ENCODE results near the gene CHMP1A.

CHMP1A gene

DNA sequence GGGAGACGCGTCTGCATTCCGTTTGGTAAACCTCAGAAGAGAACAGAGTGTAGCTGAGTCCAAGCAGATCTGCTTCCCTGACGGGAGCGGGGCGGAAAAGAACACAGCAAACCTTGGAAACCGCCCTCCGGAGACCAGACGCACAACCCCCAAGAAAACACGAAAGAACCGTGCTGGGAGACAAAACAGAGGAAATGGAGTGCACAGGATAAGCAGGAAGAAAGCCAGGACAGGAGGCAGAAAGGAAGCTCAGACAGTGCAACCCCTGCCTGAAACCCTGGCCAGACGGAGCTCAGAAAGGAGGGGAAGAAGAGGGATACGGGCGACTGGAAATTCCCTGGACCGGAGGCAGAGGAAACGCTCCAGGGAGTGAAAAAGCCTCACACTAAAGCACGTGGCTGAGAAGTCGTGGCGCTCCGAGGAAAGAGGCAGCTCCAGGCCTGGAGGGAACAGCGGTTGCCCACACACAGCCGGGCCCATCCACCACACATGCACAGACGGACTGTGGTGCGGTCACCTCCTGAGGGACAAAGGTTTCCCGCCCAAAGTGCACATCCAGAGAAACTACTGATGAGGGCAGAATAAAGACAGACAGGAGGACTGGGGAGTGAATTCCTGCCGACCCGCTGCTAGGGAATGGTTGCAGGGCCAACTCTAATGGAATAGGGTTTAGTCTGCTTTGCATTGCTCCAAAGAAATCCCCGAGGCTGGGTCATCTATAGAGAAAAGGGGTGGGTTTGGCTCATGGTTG lies 33.8 kb downstream of the CHMP1A start:
- no peak for FAIRE-seq

DNA sequence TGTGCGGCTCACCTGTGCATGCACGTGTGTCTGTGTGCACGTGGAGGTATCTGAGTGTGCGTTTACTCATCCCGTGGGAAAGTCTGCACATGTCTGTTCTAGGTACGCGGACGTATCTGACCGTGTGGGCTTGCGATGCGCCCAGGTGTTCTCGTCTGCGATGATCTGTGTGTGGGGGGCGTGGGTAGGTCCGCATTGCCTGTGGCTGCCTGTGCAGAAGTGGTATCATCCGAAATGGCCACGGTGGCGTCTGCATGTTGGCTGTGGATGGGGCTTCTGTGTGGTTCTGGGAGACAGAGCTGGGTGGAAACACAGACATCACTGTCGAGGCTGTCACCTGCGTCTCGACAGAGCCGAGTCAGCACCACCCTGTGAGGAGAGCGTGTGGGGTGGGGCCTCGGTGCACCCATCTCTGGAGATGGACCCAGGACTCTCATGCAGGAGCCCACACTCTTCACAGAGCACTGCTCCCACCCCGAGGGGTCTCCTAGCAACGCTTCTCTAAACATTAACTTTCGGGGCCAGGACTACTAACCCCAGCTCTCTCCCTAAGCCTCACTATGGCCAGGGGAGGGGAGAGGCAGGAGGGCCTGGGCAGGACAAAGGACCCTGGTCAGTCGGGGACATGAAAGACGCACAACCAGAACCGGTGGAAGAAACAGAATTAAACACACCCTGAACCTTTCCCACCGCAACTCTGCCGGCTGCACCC lies 35.7 kb downstream of the CHMP1A start:
- no peak for FAIRE-seq

DNA sequence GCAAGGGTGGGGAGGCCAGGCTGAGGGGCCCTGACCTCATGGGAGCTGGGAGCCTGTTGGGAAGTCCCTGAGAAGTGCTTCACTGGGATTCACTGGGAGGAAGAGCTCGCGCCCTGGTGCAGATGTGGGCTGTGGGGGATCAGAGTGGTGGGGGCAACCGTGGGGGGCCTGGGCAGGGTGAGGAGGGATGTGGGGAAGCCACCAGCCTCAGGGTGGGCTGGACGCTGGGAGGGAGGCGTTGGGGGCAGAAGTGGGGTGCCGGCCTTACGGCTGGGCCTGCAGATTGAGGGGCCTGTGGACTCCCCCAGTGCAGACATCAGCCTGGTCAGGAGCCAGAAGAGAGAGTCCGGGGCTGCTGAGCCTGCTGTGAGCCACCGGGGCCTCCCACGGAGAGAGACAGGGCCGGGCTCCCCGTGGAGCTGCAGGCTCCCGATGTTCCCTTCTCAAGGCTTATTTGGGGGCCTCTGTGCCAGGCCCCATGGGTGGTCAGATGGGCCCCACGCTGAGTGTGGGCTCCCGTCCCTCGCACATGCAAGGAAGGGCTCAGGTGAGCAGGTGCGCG lies 36.3 kb downstream of the CHMP1A start:
- FAIRE-seq = no peak

DNA sequence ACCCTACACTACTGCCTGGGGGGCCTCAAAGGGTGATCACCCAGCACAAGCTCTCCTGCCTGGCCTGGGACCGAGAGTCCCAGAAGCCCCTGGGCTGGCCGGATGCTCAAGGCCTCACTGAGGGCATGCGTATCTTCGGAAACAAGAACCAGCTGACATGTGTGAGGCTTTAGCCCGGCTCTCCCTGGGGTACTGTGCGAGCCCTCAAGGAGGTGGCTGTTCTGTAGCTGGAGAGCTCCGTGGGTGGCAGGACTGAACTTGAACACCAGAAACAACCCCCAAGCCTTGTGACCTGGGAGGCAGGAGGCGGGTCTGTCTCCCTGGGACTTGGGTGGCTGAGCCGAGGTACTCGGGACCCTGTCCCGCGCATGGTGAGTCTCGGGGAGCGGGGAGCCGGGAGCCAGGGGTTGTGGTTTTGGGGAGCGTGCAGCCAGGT lies 37.1 kb downstream of the CHMP1A start:
- no peak for FAIRE-seq

DNA sequence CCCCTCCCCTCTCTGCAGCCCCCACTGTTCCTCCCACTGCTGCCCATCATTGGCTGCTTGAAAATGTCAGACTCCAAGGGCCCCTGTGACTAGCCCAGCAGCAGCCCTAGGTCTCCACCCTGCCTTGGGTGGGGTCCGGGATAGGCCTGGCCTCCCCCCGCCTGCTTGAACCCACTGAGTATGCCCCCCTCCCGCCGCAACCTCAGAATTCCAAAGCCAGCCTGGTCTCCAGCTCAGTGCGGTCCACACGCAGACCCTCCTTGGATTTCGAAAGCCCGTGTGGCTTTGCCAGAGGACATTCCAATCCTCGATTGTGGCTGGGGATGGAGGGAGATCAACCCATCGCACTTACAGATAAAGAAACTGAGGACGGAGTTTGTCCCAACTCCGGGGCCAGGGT lies 37.7 kb downstream of the CHMP1A start:
- no peak for FAIRE-seq

DNA sequence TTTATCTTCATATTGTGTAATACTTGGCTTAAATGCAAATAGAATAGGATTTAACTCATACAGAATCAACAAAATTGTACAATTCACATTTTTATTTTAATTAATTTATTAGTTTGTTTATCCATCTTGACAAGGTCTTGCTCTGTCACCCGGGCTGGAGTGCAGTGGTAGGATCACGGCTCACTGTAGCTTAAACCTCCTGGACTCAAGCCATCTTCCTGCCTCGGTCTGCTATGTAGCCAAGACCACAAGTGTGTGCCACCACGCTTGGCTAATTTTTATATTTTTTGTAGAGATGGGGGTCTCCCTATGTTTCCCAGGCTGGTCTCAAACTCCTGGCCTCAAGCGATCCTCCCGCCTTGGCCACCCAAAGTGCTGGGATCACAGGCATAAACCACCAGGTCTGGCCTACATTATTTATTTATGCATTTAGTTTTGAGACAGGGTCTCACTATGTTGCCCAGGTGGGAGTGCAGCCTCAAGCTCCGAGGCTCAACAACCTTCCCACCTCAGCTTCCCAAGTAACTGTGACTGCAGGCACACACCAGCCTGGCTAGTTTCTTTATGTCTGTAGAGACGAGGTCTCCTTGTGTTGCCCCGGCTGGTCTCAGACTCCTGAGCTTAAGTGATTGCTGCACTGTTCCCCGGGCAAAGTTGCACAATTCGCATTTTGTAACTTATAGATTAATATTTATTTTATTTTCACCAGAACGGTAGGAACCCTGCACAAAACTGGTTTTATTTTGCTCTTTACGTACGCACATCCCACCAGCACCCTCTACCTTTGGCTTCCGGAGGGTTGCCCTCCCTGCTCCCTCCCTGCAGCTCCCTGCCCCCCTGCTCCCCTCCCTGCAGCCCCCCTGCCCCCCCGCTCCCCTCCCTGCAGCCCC lies 39.2 kb downstream of the CHMP1A start:
- no peak for FAIRE-seq

DNA sequence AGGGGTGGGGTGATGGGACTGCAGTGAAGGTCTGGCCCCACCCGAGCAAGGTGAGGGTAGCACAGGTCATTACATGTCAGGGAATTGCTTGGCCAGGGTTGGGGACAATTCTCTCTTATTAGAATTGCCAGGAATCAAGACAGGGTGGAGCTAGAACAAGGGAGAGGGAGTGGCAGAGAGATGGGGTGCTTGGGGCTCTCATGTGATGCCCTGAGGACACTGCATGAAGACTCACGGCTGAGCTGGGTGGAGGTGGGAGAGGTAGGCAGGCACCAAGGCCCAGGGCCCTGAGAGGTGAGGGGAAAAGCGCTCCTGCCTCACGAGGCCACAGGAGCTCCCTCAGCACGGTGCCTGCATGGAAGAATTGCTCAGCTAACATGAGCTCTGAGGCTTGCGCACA lies 40.5 kb downstream of the CHMP1A start:
- no peak for FAIRE-seq

DNA sequence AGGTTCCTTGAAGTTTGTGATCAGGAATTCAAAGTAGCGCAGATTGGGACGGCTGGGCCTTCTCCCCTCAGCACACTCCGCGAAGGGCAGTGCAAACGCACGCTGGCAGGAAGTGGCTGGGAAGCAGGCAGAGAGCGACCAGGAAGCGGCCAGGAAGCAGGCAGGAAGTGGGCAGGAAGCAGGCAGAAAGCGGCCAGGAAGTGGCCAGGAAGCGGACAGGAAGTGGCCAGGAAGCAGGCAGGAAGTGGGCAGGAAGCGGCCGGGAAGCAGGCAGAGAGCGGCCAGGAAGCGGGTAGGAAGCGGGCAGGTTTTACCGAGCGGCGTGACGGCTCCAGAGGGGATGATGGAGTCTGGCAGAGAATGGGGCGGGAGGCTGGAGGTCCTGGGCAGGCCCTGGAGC lies 40.9 kb downstream of the CHMP1A start:
- FAIRE-seq = no peak

DNA sequence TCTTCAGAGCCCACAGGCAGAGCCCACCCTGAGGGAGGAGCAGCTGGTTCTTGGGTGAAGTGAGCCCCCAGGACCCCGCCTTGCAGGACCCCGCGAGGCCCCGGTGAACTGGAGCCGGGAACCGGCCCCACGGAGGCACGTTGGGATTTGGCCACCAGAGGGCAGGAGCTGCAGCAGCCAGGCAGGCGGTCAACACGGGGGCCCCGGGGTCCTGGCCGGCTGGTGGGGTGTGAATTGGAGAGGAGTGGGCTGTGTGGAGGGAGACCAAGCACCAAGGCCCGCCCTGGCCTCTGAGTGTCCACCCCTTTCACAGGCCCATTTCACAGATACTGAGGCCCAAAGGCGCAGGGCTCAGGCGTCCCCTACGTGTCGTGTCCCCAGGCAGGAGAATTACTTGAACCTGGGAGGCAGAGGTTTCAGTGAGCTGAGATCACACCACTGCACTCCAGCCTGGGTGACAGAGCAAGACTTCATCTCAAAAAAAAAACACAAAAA lies 41.9 kb downstream of the CHMP1A start:
- FAIRE-seq = no peak

DNA sequence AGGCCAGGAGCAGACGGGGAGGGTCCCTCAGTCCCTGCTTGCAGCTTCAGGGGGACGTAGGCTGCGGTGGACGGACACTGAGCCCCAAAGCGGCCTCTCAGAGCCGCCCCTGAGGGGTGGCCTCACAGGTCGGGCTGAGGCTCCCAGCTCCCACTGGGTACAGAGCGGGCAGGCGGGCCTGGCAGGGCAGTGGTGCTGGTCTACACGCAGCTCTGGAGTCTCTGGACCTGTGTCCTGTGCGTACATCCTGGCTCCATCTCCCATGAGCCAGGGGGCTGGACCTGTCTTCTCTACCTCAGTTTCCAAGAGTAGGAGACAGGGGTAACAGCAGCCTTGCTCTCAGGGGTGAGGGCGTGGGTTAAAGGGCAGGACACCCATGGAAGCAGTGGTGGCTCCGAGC lies 42.3 kb downstream of the CHMP1A start:
- no peak for FAIRE-seq

DNA sequence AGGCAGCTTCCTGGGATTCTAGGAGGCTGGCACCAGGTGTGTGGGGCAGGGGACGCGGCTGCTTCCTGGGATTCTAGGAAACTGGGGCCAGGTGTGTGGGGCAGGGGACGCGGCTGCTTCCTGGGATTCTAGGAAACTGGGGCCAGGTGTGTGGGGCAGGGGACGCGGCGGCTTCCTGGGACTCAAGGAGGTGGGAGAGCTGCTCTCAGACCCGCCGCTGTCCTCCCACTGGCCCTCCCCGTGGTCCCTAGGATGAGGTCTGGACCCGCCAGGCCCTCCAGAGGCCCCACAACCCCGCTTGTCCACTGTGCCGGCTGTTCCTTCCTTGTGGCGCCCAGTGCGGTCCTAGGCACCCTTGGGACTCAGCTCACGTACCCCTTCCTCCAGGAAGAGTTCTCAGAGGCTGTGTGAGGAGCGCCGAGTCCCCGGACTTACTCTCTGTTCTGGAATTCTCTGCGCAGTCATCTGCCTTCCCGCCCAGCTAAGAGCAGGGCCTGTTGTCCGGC lies 43.5 kb downstream of the CHMP1A start:
- FAIRE-seq = no peak

DNA sequence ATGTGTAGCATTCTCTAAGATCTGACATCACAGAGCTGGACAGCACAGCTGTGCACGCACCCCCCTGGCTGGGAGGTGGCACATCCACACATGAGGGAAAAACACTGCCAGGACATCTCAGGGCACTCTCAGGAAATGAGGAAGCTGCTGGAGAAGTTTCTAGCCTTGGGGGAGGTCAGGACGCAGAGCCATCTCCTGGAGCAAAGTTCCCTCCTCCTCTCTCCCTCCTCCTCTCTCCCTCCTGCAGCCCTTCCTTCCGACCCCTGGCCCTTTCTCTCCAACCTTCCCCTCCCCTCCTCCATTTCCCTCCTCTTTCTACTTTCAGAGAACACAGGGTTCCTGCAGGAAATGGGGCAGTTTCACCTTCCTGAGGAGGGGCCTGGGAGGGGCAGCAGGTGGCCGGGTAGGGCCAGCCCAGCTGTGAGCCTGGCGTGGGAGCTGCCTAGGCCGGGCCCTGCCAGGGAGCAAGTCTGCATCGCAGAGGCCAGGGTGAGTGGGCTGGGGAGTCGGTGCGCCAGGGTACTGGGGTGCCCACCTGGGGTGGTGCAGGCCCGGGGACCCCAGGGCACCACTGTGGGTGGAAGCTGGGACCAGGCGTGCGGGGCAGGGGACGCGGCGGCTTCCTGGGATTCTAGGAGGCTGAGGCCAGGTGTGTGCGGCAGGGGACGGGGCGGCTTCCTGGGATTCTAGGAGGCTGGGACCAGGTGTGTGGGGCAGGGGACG lies 44.1 kb downstream of the CHMP1A start, which contains the start of gene DPEP1:
DPEP1 (plus strand) TSS at position 412 of the 723 bp plus-strand sequence. CDS start 16,769 bp downstream, outside the sequence.
- FAIRE-seq = no peak

DNA sequence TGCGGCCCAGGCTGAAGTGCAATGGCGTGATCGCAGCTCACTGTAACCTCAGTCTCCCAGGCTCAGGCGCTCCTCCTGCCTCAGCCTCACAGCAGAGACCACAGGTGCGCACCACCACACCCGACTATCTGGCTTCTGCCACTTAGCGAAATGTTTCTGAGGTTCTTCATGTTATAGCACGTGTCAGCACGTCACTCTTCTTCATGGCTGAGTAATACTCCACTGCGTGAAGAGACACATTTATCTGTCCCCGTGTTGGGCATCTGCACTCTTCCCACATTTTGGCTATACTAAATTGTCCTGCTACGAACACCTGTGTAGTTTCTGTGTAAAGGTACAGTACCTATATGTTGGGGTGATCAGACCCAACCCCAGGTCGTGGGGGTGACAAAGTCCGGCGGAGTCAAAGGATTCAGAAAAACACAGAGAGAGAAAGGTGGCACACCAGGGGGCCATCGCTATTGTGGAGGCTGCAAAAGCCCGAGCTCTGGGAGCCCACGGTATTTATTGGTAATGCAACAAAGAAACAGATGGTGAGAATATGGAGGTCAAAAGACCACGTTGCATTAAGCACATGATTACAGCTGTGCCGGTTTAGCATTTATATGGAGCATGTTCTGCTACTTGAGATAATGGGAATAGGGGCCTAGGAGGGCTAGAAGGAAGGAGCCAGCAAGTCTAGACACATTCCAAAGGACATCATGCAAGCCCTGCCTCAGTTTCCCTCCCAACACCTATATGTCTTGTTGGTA lies 44.9 kb downstream of the CHMP1A start:
- no peak for FAIRE-seq

DNA sequence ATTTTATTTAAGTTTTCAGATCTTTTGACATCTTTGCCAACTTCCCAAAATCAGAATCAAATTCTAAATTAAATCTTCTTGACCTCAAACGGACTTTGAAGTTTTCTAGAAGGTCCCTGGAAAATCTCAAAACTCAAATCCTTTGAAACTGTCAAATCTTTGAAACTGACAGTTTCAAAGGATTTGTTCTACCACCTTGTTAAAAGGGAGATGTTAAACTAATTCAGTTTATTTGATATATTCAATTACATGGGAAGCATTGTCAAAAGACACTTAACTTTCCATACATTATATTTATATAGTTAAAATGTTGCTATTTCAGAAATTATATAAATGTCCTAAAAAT lies 47.4 kb downstream of the CHMP1A start:
- no peak for FAIRE-seq

DNA sequence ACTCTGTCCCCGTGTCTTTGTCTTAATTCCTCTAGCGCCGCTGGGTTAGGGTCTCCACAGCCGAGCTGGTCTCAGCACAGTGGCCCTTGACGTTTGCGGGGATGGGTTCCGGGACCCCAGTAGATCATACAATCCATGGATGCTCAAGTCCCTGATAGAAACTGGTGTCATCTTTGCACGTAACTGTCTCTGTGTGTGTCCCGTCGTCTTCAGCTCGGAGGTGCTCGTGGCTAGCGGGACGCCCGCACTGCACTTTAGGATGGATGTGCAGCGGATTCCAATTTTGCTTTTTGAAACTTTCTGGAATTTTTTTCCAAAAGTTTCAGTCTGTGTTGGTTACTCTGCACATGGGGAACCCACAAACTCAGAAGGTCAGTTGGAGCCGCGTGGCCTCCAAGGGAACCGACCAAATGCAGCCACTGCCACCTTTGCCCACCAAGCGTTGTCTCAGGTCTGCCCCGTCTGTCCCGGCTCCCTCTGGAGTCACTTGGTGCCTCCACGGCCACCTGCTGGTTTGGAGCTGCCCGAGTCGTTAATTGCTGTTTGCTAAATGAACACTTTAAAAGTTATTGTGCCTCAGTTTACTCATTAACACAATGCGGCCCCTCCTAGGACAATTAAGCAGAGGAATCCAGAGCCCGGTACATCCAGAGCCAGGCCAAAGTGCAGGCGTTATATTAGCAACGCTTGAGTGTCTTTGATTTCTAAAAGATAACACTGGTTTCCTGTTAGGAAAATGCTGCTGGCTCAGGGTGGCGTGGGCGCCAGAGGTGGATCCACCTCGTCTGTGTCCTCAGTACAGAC lies 49.4 kb downstream of the CHMP1A start:
- no peak for FAIRE-seq

DNA sequence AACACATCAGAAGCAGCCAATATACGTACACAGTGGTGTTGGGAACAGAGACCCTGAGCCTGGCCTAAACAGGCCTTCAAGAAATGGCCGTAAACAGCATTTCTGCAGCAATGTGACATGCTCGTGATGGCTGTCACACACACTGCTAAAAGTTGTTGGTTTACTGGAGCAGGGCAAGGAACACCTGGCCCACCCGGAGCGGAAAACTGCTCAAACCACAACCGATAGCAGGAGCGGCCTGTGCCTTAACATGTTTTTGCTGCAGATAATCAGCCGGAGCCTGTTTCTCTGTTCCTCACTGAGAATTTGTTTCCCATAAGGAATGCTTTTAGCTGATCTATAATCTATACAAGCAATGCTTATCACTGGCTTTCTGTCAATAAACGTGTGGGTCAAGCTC lies 50.1 kb downstream of the CHMP1A start:
- FAIRE-seq = no peak

DNA sequence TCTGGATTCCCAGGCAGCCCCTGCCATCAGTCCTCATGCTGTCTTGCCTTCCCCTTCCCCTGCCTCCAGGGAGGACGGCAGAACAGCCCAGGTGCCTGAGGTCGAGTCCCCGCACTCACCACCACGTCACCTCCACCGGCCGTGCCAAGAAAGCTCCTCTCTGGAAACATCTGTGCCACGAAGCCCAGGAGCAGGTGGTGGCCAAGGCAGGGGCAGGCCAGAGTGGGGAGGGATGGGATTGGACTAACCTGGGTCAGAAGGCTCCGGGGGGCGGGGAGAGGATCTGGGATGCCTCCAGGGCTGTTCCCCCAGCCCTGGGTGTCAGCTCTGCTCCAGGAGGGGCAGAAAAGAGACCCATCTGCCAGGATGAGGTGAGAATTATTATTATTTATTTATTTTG lies 51.5 kb downstream of the CHMP1A start:
- no peak for FAIRE-seq

DNA sequence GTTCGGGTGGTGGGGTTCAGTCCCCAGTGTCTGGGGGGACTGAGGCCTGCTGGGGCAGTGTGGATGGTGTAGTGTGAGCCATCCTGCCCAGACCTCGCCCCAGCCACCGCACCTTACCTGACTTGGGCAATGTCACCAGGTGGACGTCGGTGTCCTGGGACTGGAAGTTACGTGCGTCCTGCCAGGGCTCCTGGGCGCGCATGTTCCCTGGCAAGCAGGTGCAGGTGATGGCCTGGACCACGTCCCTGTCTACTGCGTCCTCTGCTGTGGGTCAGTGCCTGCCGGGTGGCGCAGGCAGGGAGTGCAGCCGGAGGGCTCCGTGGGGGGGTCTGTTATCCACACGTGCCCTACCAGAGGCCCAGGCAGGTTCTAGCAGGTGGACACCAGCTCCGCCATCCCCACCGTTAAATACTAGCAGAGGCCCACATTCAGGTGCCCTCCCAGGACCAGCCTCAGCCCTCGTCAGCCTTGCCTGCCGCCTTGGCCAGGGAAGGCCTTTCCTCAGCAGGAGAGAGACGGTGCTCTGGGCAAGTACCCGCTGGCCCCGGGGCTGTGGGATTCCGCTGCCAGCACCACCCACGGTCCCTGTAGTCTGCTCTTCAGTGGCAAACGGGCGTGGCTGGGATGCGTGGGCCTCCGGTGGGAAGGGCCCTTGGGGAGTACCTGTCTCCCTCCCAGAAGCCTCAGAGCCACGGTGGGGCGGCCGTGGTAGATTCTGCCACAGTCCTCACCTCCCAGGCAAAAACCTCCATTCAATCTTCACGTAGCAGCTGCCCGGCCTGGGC lies 52.1 kb downstream of the CHMP1A start:
- FAIRE-seq = no peak

DNA sequence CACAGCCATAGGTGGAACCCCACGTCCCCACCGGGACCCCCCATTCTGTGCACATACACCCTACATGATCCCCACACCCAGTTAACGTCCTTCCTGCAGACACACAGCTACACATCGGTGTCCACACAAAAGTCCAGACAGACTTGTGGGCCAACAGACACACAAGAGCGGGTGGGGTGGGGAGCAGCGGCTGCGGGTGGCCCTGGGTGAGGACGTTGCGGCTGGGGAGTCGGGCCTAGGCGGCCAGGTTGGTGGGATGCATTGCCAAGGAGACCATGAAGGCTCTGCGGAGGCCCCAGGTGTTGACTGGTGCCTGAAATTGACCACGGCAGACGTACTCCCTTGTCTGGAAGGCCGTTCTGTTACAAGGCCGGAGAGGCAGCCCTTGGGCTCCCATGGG lies 52.7 kb downstream of the CHMP1A start:
- FAIRE-seq = no peak

All from endometrium (tissue), 2 donors.